Right ventricle myocardium inferior (tissue), 1 donor: ENCODE measurements around the gene ARID3C. TPM values are rescaled to one million over a fixed set of nuclear protein-coding genes. Genes with fewer than 3 reads are reported as not detected.

Source experiments
- ATAC-seq: fragments of 200-7000 bp; cut with Tn5 transposase; one replicate; pipeline ENCODE4 v1.9.1; 2020; ENCODE audit warnings: mild to moderate bottlenecking, moderate library complexity
- DNase-seq: peaks from one replicate; pipeline ENCODE4 v3.0.0; 2021; ENCODE audit errors: missing footprints
- intact Hi-C: fragments of 100-400 bp; cut with DNase I; formaldehyde crosslinking; loops from one replicate; pipeline ENCODE4 v1.11.0; 2022
- total RNA-seq: library from RNA; stranded (reverse); fragmentation: NEBNext Ultra II Directional; extraction: Animal tissue kit (Norgen Biotek cat#: 25700); gene quantifications from one replicate; pipeline ENCODE4 v1.2.1, GENCODE V29; 2021
- donor health status: DM: no; HTN: yes; CAD: no; lungs with severe emphysema.

Gene ARID3C
- total RNA-seq, 1 donor from 2014 or later: not detected

GRCh38 chr9:34572628-34573027 is 56.2 kb downstream of the ARID3C start:
- no peak for ATAC-seq
- intact Hi-C loops: no loop called here
- DNase-seq: no peak

GRCh38 chr9:34572092-34572491 is 56.8 kb downstream of the ARID3C start:
- intact Hi-C loops: no loop called here
- ATAC-seq (no peak), DNase-seq (no peak)

GRCh38 chr9:34571481-34571810 is 57.4 kb downstream of the ARID3C start:
- ATAC-seq (no peak), DNase-seq (no peak)

More at GRCh38 chr9:34571481-34571810, 57.4 kb downstream of the ARID3C start:
- intact Hi-C loops: no loop called here

Other genes starting within 250 kb of the ARID3C start
- gene FAM219A, start 170.5 kb downstream of the ARID3C start, total RNA-seq: 27.2 TPM
- gene DNAI1, start 170.3 kb downstream of the ARID3C start, total RNA-seq: not detected
- gene ENHO, start 106.1 kb downstream of the ARID3C start, total RNA-seq: 0.51 TPM
- 8.7 TPM for gene CNTFR, start 39.3 kb downstream of the ARID3C start, total RNA-seq
- 38.3 TPM for gene RPP25L, start 17.0 kb downstream of the ARID3C start, total RNA-seq
- gene DCTN3, start 8.6 kb downstream of the ARID3C start, total RNA-seq: 133 TPM
- 25.6 TPM for gene SIGMAR1, start 8.7 kb upstream of the ARID3C start, total RNA-seq
- 54.1 TPM for gene GALT, start 17.6 kb upstream of the ARID3C start, total RNA-seq
- 43.6 TPM for gene IL11RA, start 23.1 kb upstream of the ARID3C start, total RNA-seq
- gene CCL27, start 33.6 kb upstream of the ARID3C start, total RNA-seq: not detected
- 1.1 TPM for gene CCL19, start 62.2 kb upstream of the ARID3C start, total RNA-seq
- gene CCL21, start 81.1 kb upstream of the ARID3C start, total RNA-seq: 12.4 TPM